Suprapubic skin (tissue), 4 donors: ENCODE results near the gene PEX13. TPM values are rescaled to one million over a fixed set of nuclear protein-coding genes. Genes with fewer than 3 reads are reported as not detected.
"Not testable (repeated sequence)": the region's sequence is repeated elsewhere in the genome, so short reads cannot be mapped to it uniquely, and the experiment has no call there.

Experiments used
- DNase-seq, 2 donors: peaks; one replicate each; pipeline ENCODE4 v3.0.0-alpha.2; 2019; ENCODE audit warnings: low spot score in 2 of 2
- H3K27ac ChIP-seq: fragments of 200-600 bp; sonication (generic); one replicate; pipeline ENCODE4 v1.5.1; 2019
- H3K27me3 ChIP-seq: fragments of 200-600 bp; sonication (generic); one replicate; pipeline ENCODE4 v1.5.1; 2019
- H3K36me3 ChIP-seq: fragments of 200-600 bp; sonication (generic); one replicate; pipeline ENCODE4 v1.5.1; 2019
- H3K4me1 ChIP-seq: fragments of 200-600 bp; sonication (generic); one replicate; pipeline ENCODE4 v1.5.1; 2019
- H3K4me3 ChIP-seq: fragments of 200-600 bp; sonication (generic); one replicate; pipeline ENCODE4 v1.5.1; 2019; ENCODE audit warnings: mild to moderate bottlenecking
- H3K9me3 ChIP-seq: fragments of 200-600 bp; sonication (generic); one replicate; pipeline ENCODE4 v1.5.1; 2019
- CTCF ChIP-seq, 2 donors: fragments of 200-600 bp in 1 of 2; fragments of 450-650 bp in 1 of 2; sonication (generic) in 1 of 2; IDR thresholded peaks; one replicate each; pipeline ENCODE4 v1.5.1; 2016 to 2019; ENCODE audit warnings: antibody characterized with exemption in 2 of 2, mild to moderate bottlenecking in 1 of 2, moderate library complexity in 1 of 2
- EP300 ChIP-seq: sonication (generic); formaldehyde crosslinking; IDR thresholded peaks from one replicate; pipeline ENCODE4 v1.6.1; 2017; ENCODE audit warnings: antibody characterized with exemption
- POLR2A ChIP-seq, 2 donors: fragments of 450-650 bp; IDR thresholded peaks; one replicate each; pipeline ENCODE4 v1.6.1; 2017; ENCODE audit warnings: antibody characterized with exemption in 2 of 2, mild to moderate bottlenecking in 2 of 2, moderate library complexity in 2 of 2
- POLR2AphosphoS5 ChIP-seq, 3 donors: sonication (generic); formaldehyde crosslinking; IDR thresholded peaks; one replicate each; pipeline ENCODE4 v1.6.1; 2017; ENCODE audit warnings: antibody characterized with exemption in 3 of 3
- WGBS: methylation state at CpG from one replicate; pipeline ENCODE4 v1.1.5; 2018; 5-methylcytosine and 5-hydroxymethylcytosine counted together
- total RNA-seq, 4 donors: library from RNA; depleted of rRNA; stranded (reverse); fragments of >200 nt; gene quantifications; one replicate each; pipeline ENCODE4 v1.1.0, GENCODE V29; 2016

PEX13 gene
- total RNA-seq, 4 donors from 2014 or later, result 29.5 to 39.2 (median 34.8) TPM

- WGBS, result 83% methylated on average over 1 of the region's 1 CpG
- Histone ChIP-seq H3K27ac (no peak overlapping the region), H3K4me3 (no peak overlapping the region), H3K4me1 (peaks cover 1% of the 10 kb centered on the region), H3K27me3 (no peaks in the 10 kb centered on the region), H3K36me3 (no peaks in the 10 kb centered on the region), H3K9me3 (no peaks in the 10 kb centered on the region)
- no peak for DNase-seq
- TF ChIP-seq POLR2A (IDR thresholded peaks at IDR 0.05), result no peak
- TF ChIP-seq POLR2AphosphoS5 (IDR thresholded peaks at IDR 0.05), result no peak
- TF ChIP-seq CTCF (IDR thresholded peaks at IDR 0.05), result no peak
- no peak for TF ChIP-seq EP300
These were observed 32.8 kb upstream of the PEX13 start for GRCh38 chr2:60984720-60985119.

DNA sequence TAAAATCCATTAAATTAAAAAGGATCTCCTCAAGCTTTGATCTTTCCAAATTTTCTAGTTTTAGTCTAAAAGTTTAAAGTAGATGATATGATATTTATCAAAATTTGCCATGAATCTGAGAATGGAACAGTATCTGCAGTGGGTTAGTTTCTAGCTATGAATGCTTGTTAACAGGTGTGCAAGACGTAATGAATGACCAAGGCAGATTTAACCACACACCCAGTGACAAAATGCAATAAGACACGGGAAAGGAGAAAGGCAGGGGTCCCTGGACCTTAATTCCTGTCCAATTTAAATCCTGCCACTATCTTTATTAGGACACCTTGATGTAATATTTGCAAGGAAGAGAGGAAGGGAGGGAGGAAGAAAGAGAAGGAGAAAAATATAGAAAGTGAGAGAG, 30.5 kb upstream of the PEX13 start:
- no peaks in the 10 kb centered on the region for H3K9me3 ChIP-seq
- H3K4me1 ChIP-seq, result no peaks in the 10 kb centered on the region
- H3K27me3 ChIP-seq, result no peaks in the 10 kb centered on the region
- H3K27ac ChIP-seq, result no peak overlapping the region
- H3K36me3 ChIP-seq, result no peaks in the 10 kb centered on the region
- WGBS, result 83% methylated on average over 2 of the region's 2 CpGs
- DNase-seq, result no peak
- TF ChIP-seq POLR2A (IDR thresholded peaks at IDR 0.05) (no peak), EP300 (no peak), POLR2AphosphoS5 (IDR thresholded peaks at IDR 0.05) (no peak), CTCF (IDR thresholded peaks at IDR 0.05) (no peak)
- H3K4me3 ChIP-seq, result no peak overlapping the region

- not testable (repeated sequence) for H3K4me3 ChIP-seq, H3K4me1 ChIP-seq, H3K36me3 ChIP-seq, H3K9me3 ChIP-seq, H3K27me3 ChIP-seq, DNase-seq, H3K27ac ChIP-seq
- 88% methylated on average over 8 of the region's 8 CpGs for WGBS
These were observed 29.9 kb upstream of the PEX13 start for GRCh38 chr2:60987656-60988055.

GRCh38 chr2:60989259-60989658, 28.3 kb upstream of the PEX13 start:
- 67% methylated on average over 2 of the region's 2 CpGs for WGBS
- Histone ChIP-seq H3K4me1 (no peaks in the 10 kb centered on the region), H3K27ac (no peak overlapping the region), H3K36me3 (no peaks in the 10 kb centered on the region), H3K9me3 (no peaks in the 10 kb centered on the region), H3K27me3 (no peaks in the 10 kb centered on the region), H3K4me3 (no peak overlapping the region)
- DNase-seq, result no peak
- no peak for TF ChIP-seq POLR2A (IDR thresholded peaks at IDR 0.05)
- no peak for TF ChIP-seq CTCF (IDR thresholded peaks at IDR 0.05)
- no peak for TF ChIP-seq EP300
- TF ChIP-seq POLR2AphosphoS5 (IDR thresholded peaks at IDR 0.05), result no peak

DNA sequence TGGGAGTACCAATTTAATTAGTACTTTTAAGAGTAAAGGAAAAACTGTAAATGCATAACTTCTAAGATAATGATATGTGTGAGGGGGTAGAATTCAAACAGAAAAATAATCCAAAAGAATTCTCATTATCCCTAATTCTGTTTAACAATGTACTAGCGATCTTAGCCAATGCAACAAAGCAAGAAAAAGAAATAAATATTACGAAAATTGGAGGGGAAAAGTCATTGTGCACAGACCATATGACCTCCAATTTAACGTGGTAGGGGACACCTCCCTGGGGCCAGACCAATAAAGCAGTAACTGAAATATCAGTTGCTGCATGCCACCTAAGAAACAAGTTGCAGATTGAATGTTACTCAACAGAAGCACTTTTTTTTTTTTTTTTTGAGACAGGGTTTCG, 25.9 kb upstream of the PEX13 start:
- TF ChIP-seq EP300 (no peak), CTCF (IDR thresholded peaks at IDR 0.05) (no peak), POLR2AphosphoS5 (IDR thresholded peaks at IDR 0.05) (no peak), POLR2A (IDR thresholded peaks at IDR 0.05) (no peak)
- H3K27ac ChIP-seq, result no peak overlapping the region
- no peak for DNase-seq
- H3K27me3 ChIP-seq, result no peaks in the 10 kb centered on the region
- H3K4me3 ChIP-seq, result no peak overlapping the region
- WGBS, result 93% methylated on average over 4 of the region's 4 CpGs
- no peaks in the 10 kb centered on the region for H3K4me1 ChIP-seq
- no peaks in the 10 kb centered on the region for H3K9me3 ChIP-seq
- no peaks in the 10 kb centered on the region for H3K36me3 ChIP-seq

GRCh38 chr2:60992985-60993392, 24.5 kb upstream of the PEX13 start:
- Histone ChIP-seq H3K27ac (no peak overlapping the region), H3K36me3 (no peaks in the 10 kb centered on the region), H3K4me1 (no peaks in the 10 kb centered on the region), H3K9me3 (no peaks in the 10 kb centered on the region), H3K27me3 (no peaks in the 10 kb centered on the region), H3K4me3 (no peak overlapping the region)
- TF ChIP-seq POLR2A (IDR thresholded peaks at IDR 0.05) (no peak), CTCF (IDR thresholded peaks at IDR 0.05) (no peak), EP300 (no peak)
- DNase-seq, result no peak
- WGBS, result 79% methylated on average over 7 of the region's 7 CpGs
